Erythroblast (primary cell): ENCODE measurements around the gene LRRC8A.
"Not testable (repeated sequence)": the region's sequence is repeated elsewhere in the genome, so short reads cannot be mapped to it uniquely, and the experiment has no call there.

Experiments used
- GATA1 ChIP-seq: IDR thresholded peaks from 2 replicates; pipeline ENCODE4 v1.6.1; 2011; ENCODE audit warnings: low read depth, mild to moderate bottlenecking, control low read depth, low read length, moderate library complexity
- POLR2A ChIP-seq: IDR thresholded peaks from 2 replicates; pipeline ENCODE4 v1.6.1; 2011; ENCODE audit warnings: mild to moderate bottlenecking, low read length

- not testable (repeated sequence) for TF ChIP-seq POLR2A, GATA1
Measured at GRCh38 chr9:128851779-128852600, 29.9 kb upstream of the LRRC8A start.
